AG04449 (cell line): ENCODE data around the gene NOL12.
A peak's percentile ranks its signal among the peaks of the same experiment; 100 is the strongest.

Source experiments
- CTCF ChIA-PET: fragments of 350-600 bp; formaldehyde crosslinking; extraction: SDS; loops from one replicate; lab custom pipeline; 2021; ENCODE audit warnings: antibody characterized with exemption; lab: Yijun Ruan, JAX
- POLR2A ChIA-PET: fragments of 400-600, 350-600 bp; formaldehyde crosslinking; extraction: SDS; loops from one replicate; lab custom pipeline; 2020; ENCODE audit warnings: antibody characterized with exemption, inconsistent platforms; lab: Yijun Ruan, JAX
- DNase-seq: peaks from one replicate; pipeline ENCODE4 v3.0.0-alpha.2; 2010; ENCODE audit warnings: low read depth, low spot score
- H3K4me3 ChIP-seq: 2 replicates; pipeline ENCODE4 v1.5.1; 2011; ENCODE audit warnings: low read depth, mild to moderate bottlenecking, control low read depth, low read length
- TF ChIP-seq, protein P1 (sequence below): IDR thresholded peaks from one replicate; pipeline ENCODE4 v1.5.1; 2011; ENCODE audit warnings: mild to moderate bottlenecking, moderate library complexity, low read length, control low read depth, inconsistent platforms; ENCODE audit not compliant: insufficient read depth; ENCODE audit errors: missing control alignments

The NOL12 gene

GRCh38 chr22:37733625-37734401 is 47.7 kb downstream of the NOL12 start:
- no peak for DNase-seq
- ChIA-PET CTCF (interaction anchor here (0.8 to 1.7 kb wide), 6 partner anchors 38 to 100 kb away, joined by 3 to 7 read pairs (median 3); partner anchors contain the start of gene NOL12), POLR2A (no interaction called here)
- TF ChIP-seq, protein P1, sequence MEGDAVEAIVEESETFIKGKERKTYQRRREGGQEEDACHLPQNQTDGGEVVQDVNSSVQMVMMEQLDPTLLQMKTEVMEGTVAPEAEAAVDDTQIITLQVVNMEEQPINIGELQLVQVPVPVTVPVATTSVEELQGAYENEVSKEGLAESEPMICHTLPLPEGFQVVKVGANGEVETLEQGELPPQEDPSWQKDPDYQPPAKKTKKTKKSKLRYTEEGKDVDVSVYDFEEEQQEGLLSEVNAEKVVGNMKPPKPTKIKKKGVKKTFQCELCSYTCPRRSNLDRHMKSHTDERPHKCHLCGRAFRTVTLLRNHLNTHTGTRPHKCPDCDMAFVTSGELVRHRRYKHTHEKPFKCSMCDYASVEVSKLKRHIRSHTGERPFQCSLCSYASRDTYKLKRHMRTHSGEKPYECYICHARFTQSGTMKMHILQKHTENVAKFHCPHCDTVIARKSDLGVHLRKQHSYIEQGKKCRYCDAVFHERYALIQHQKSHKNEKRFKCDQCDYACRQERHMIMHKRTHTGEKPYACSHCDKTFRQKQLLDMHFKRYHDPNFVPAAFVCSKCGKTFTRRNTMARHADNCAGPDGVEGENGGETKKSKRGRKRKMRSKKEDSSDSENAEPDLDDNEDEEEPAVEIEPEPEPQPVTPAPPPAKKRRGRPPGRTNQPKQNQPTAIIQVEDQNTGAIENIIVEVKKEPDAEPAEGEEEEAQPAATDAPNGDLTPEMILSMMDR = no peak
- no peak overlapping the region for H3K4me3 ChIP-seq

DNA sequence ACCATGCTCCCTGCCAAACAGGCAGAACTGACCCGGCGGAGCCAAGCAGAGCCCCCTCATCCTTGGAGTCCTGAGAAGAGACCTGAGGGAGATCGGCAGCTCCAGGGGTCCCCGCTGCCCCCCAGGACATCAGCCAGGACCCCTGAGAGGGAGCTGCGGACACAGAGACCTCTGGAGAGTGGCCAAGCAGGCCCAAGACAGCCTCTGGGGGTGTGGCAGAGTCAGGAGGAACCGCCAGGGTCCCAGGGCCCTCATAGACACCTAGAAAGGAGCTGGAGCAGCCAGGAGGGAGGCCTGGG is 48.2 kb downstream of the NOL12 start:
- ChIA-PET POLR2A (no interaction called here), CTCF (interaction anchor here (0.8 to 1.7 kb wide), 5 partner anchors 38 to 101 kb away, joined by 3 to 7 read pairs (median 3); partner anchors contain the start of gene NOL12)
- DNase-seq = no peak
- no peak overlapping the region for H3K4me3 ChIP-seq
- TF ChIP-seq, protein P1 = no peak

DNA sequence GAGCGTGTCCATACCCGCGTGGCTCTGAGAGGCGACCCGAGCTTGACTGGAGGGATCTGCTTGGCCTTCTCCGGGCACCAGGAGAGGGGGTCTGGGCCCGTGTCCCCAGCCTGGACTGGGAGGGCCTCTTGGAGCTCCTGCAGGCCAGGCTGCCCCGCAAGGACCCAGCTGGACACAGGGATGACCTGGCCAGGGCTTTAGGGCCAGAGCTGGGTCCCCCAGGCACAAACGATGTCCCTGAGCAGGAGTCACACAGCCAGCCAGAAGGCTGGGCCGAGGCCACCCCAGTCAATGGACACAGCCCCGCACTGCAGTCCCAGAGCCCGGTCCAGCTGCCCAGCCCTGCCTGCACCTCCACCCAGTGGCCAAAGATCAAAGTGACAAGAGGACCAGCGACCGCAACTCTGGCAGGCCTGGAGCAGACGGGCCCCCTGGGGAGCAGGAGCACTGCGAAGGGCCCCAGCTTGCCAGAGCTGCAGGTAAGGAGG is 48.9 kb downstream of the NOL12 start:
- TF ChIP-seq, protein P1 = peak; percentile 41
- no peak overlapping the region for H3K4me3 ChIP-seq
- ChIA-PET POLR2A (no interaction called here), CTCF (interaction anchor here (0.8 to 1.7 kb wide), 6 partner anchors 39 to 102 kb away, joined by 3 to 7 read pairs (median 4); partner anchors contain the start of gene NOL12)
- no peak for DNase-seq

GRCh38 chr22:37739035-37739434 is 52.9 kb downstream of the NOL12 start:
- H3K4me3 ChIP-seq = no peak overlapping the region
- ChIA-PET POLR2A (no interaction called here), CTCF (interaction anchor here (1.9 to 3.1 kb wide), 2 partner anchors 52 to 132 kb away, joined by 4 to 10 read pairs; no protein-coding TSS in a partner anchor)
- TF ChIP-seq, protein P1 = no peak
- DNase-seq = no peak

GRCh38 chr22:37739611-37740049 is 53.5 kb downstream of the NOL12 start:
- H3K4me3 ChIP-seq = no peak overlapping the region
- ChIA-PET CTCF (interaction anchor here (1.9 to 3.1 kb wide), 2 partner anchors 52 to 133 kb away, joined by 4 to 10 read pairs; no protein-coding TSS in a partner anchor), POLR2A (no interaction called here)
- DNase-seq = no peak
- TF ChIP-seq, protein P1 = no peak
